Tibial artery (tissue), 4 donors: ENCODE results near the gene MUC6.

Experiments
- DNase-seq, 2 donors: peaks; one replicate each; pipeline ENCODE4 v3.0.0-alpha.2; 2019
- H3K27ac ChIP-seq, 2 donors: fragments of 200-600 bp; sonication (generic) in 1 of 2; 1 replicate in 1 of 2; 2 replicates in 1 of 2; pipeline ENCODE4 v1.5.1; 2018 to 2019; ENCODE audit warnings: mild to moderate bottlenecking in 1 of 2
- H3K27me3 ChIP-seq, 2 donors: fragments of 200-600 bp; sonication (generic) in 1 of 2; one replicate each; pipeline versions ENCODE4 v1.5.1 to v1.6.0; 2016 to 2019
- H3K36me3 ChIP-seq, 3 donors: fragments of 200-600 bp; sonication (generic) in 2 of 3; one replicate each; pipeline ENCODE4 v1.5.1; 2016 to 2019; ENCODE audit warnings: mild to moderate bottlenecking in 2 of 3
- H3K4me1 ChIP-seq, 4 donors: fragments of 200-600 bp; sonication (generic) in 2 of 4; 1 replicate in 3 of 4; 2 replicates in 1 of 4; pipeline ENCODE4 v1.5.1; 2016 to 2019
- H3K4me3 ChIP-seq, 2 donors: fragments of 200-600 bp; sonication (generic) in 1 of 2; 1 replicate in 1 of 2; 2 replicates in 1 of 2; pipeline ENCODE4 v1.5.1; 2018 to 2019; ENCODE audit warnings: mild to moderate bottlenecking in 2 of 2
- H3K9me3 ChIP-seq, 3 donors: fragments of 200-600 bp; sonication (generic) in 1 of 3; one replicate each; pipeline ENCODE4 v1.5.1; 2016 to 2019
- CTCF ChIP-seq, 2 experiments: fragments of 200-600 bp in 1 of 2; fragments of 450-650 bp in 1 of 2; IDR thresholded peaks; one replicate each; pipeline ENCODE4 v1.5.1; 2017 to 2019; ENCODE audit warnings: antibody characterized with exemption in 2 of 2, mild to moderate bottlenecking in 1 of 2, moderate library complexity in 1 of 2
- intact Hi-C: fragments of 100-400 bp; cut with DNase I; formaldehyde crosslinking; loops from one replicate; pipeline ENCODE4 v1.15.0; 2023; ENCODE audit warnings: low total_unique reads

The MUC6 gene

GRCh38 chr11:1073261-1073724 is 36.8 kb upstream of the MUC6 start:
- Histone ChIP-seq H3K4me3 (no peak overlapping the region), H3K27me3 (peaks cover 0 to 58% of the 10 kb centered on the region in 2 donors), H3K36me3 (no peaks in the 10 kb centered on the region), H3K27ac (no peak overlapping the region), H3K9me3 (no peaks in the 10 kb centered on the region), H3K4me1 (peaks cover 0 to 8% (median 0%) of the 10 kb centered on the region in 4 donors)
- DNase-seq, result peak; percentile 54 to 61
- intact Hi-C loops, result no loop called here
- no peak for TF ChIP-seq CTCF (IDR thresholded peaks at IDR 0.05)

GRCh38 chr11:1072821-1073231 is 36.3 kb upstream of the MUC6 start:
- no peak for TF ChIP-seq CTCF (IDR thresholded peaks at IDR 0.05)
- peaks cover 0 to 8% (median 0%) of the 10 kb centered on the region in 4 donors for H3K4me1 ChIP-seq
- peak in 1 of 2 donors; percentile 27 for DNase-seq
- peaks cover 0 to 58% of the 10 kb centered on the region in 2 donors for H3K27me3 ChIP-seq
- H3K4me3 ChIP-seq, result no peak overlapping the region
- H3K9me3 ChIP-seq, result no peaks in the 10 kb centered on the region
- intact Hi-C loops, result no loop called here
- H3K27ac ChIP-seq, result no peak overlapping the region
- no peaks in the 10 kb centered on the region for H3K36me3 ChIP-seq

- Histone ChIP-seq H3K27me3 (peaks cover 0 to 58% of the 10 kb centered on the region in 2 donors), H3K9me3 (no peaks in the 10 kb centered on the region), H3K36me3 (no peaks in the 10 kb centered on the region), H3K4me1 (peaks cover 0 to 8% (median 0%) of the 10 kb centered on the region in 4 donors), H3K27ac (no peak overlapping the region), H3K4me3 (no peak overlapping the region)
- intact Hi-C loops, result no loop called here
- TF ChIP-seq CTCF (IDR thresholded peaks at IDR 0.05), result no peak
- DNase-seq, result peak in 1 of 2 donors; percentile 60
Observed at GRCh38 chr11:1072116-1072820, 35.8 kb upstream of the MUC6 start.

- no peak overlapping the region for H3K4me3 ChIP-seq
- DNase-seq, result peak in 1 of 2 donors; percentile 54
- TF ChIP-seq CTCF (IDR thresholded peaks at IDR 0.05), result no peak
Observed at GRCh38 chr11:1071571-1072115, 35.1 kb upstream of the MUC6 start.

GRCh38 chr11:1070594-1071462 is 34.3 kb upstream of the MUC6 start:
- intact Hi-C loops, result no loop called here
- peaks cover 0 to 54% of the 10 kb centered on the region in 2 donors for H3K27me3 ChIP-seq

More at GRCh38 chr11:1071571-1072115, 35.1 kb upstream of the MUC6 start:
- H3K27ac ChIP-seq, result no peak overlapping the region
- H3K9me3 ChIP-seq, result no peaks in the 10 kb centered on the region
- H3K36me3 ChIP-seq, result no peaks in the 10 kb centered on the region
- peaks cover 0 to 58% of the 10 kb centered on the region in 2 donors for H3K27me3 ChIP-seq
- intact Hi-C loops, result no loop called here
- H3K4me1 ChIP-seq, result peaks cover 0 to 8% (median 0%) of the 10 kb centered on the region in 4 donors

More at GRCh38 chr11:1070594-1071462, 34.3 kb upstream of the MUC6 start:
- Histone ChIP-seq H3K36me3 (no peaks in the 10 kb centered on the region), H3K4me3 (no peak overlapping the region), H3K4me1 (peaks cover 0 to 8% (median 0%) of the 10 kb centered on the region in 4 donors), H3K9me3 (no peaks in the 10 kb centered on the region), H3K27ac (no peak overlapping the region)
- no peak for TF ChIP-seq CTCF (IDR thresholded peaks at IDR 0.05)
- peak in 1 of 2 donors; percentile 33 for DNase-seq
